Hypothalamus (tissue), 51 donors: ENCODE results near the gene IL27RA.

Experiments used
- DNase-seq, 51 donors: peaks; one replicate each; lab custom pipeline; 2025; lab: John Stamatoyannopoulos, UW

IL27RA gene

DNA sequence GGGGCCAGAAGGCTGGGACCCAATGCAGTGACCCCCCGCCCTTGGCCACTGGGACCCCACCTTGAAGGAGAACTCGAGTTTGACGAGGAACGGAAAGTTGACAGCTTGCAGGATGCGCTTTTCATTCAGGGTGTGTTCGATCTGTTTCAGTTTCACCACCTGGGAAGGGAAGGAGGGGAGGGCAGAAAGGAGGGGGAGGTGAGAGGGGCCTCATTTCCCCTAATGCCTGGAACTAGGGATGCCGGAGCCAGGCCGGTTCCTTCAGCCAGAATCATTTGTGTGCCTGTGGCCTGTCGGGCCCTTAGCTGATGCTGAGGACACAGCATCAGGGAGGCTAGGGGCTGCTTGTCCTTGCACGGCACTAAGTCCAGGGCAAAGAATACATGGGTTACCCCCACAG is 71.2 kb downstream of the IL27RA start:
- no peak for DNase-seq
